Raji (cell line): Measurements from ENCODE around the gene ZNF335.

Experiments used
- POLR2A ChIP-seq: IDR thresholded peaks from 2 replicates; pipeline ENCODE4 v1.6.1; 2011; ENCODE audit warnings: low read depth, low read length, control low read depth; ENCODE audit not compliant: insufficient read depth

The ZNF335 gene

DNA sequence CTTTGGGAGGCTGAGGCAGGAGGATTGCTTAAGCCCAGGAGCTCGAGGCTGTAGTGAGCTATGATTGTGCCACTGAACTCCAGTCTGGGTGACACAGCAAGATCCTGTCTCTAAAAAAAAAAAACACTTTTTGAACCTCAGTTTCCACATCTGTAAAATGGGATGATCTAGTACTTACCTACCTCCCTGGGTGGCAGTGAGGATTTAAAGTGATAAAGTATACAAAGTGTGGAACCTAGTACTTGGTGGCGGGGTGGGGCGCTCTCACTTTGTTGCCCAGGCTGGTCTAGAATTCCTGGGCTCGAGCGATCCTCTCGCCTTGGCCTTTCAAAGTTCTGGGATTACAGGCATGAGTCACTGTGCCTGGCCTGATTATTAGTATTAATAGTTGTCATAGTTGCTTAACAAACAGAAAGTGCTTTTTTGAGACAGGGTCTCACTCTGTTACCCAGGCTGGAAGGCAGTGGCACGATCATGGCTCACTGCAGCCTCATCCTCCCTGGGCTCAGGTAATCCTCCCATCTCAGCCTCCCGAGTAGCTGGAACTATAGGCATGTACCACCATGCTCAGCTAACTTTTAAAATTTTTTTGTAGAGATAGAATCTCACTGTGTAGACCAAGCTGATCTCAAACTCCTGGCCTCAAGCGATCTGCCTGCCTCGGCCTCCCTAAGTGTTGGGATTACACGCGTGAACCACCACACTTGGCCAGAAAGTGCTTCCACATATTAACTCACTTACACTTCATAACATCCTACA, 53.0 kb downstream of the ZNF335 start:
- TF ChIP-seq POLR2A, result no peak

DNA sequence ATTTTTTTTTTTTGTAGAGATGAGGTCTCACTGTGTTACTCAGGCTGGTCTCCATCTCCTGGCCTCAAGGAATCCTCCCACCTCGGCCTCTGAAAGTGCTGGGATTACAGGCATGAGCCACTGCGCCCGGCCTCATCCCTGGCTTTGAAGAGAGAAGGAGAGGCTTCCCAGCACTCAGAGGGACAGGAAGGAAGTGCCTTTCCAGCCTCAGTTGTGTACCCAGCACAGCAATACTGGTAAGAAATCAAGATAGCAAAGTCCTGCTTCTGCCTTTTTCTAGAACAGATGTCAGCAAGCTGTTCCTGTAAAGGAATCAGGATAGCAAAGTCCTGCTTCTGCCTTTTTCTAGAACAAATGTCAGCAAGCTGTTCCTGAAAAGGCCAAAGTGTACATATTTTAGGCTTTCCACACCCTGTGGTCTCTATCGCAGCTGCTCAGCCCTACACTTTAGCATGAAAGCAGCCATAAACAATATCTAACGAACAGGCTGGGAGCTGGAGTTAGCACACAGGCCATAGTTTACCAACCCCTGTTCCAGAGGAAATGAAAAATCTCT, 53.7 kb downstream of the ZNF335 start:
- TF ChIP-seq POLR2A, result no peak

DNA sequence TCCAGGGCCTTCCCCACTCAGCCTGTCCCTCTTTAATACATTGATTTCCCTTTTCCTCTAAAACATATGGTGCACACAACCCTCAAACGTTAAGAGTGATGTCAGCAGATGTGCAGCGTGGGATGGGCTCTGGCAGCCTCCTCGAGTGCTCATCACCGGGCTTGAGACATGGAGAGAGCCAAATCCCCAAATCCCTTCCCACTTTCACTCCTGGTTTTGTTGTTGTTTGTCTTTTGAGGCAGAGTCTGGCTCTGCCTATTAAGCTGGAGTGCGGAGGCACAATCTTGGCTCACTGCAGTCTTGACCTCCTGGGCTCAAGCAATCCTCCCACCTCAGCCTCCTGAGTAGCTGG, 54.2 kb downstream of the ZNF335 start:
- TF ChIP-seq POLR2A, result no peak

DNA sequence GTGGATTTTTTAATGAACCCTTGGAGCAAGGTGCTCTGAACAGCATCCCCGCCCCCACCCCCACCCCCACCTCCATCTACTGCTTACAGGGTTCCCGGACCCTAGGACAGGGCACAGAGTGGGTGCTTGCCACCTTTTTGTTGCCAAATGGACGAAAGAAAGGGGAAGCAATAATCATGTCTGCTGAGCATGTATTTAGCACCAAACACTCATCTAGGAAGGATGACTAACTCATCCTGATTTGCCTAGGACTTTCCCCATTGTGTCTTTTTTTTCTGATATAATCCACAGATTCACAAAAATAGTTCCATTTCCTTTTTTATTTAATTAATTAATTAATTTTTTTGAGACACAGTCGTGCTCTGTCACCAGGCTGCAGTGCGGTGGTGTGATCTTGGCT, 58.9 kb downstream of the ZNF335 start:
- no peak for TF ChIP-seq POLR2A

DNA sequence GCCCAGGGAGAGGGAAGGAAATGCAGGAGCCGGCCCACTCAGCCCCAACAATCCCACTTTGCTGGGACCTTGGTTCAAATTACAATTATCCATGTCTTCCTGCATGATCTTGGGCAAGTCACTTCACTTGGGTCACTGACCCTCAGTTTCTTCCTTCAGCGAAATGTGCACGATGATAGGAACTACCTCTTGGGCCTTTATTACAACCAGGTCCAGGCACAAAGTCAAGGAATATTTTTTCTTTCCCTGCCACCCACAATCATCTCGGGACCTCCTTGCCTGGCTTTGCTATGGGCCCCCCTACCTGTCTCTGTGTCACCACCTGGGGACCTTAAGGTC, 59.7 kb downstream of the ZNF335 start:
- no peak for TF ChIP-seq POLR2A

DNA sequence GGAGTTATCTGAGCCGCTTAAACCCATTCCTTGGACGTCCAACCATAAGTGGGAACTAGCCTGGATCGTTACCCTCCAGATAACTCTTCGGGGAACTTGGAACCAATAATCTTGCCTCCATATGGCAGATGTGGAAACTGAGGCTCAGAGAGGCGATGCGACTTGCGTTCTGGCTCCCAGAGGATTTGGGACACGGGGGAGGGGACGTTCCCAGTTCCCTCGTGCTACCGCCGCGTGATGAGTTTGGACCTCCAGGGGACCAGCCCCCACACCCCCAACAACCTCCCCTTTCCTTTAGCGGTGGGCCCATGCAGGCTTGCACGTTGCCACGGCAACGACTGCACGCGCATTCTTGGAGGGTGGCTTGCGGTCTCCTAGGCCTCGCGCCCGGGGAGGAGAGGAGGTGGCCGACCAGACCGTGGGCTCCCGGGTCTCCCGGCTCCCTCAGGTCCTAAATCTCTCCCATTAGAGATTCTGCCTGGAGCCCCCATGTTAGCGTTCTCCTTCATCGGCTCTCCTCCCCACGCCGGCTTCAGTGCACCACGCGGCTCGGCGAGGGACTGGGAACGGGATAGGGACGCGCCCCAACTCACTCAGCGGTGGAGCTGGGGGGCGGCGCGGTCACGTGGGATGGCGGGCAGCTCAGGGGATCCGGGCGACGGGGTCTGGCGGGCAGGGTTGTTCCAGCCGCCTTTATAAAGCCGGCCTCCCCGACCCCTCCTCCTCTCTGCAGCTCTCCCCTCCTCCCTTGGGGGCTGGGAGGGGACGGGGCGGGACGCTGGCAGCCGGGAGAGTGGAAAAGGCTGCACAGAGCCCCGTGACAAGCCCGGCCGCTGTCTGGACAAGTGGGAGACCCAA, 60.3 kb downstream of the ZNF335 start, which contains the start of gene PLTP:
TSS of gene PLTP (minus strand) at position 670 of the 858 bp plus-strand sequence. CDS start 703 bp downstream, outside the sequence.
- TF ChIP-seq POLR2A, result no peak

DNA sequence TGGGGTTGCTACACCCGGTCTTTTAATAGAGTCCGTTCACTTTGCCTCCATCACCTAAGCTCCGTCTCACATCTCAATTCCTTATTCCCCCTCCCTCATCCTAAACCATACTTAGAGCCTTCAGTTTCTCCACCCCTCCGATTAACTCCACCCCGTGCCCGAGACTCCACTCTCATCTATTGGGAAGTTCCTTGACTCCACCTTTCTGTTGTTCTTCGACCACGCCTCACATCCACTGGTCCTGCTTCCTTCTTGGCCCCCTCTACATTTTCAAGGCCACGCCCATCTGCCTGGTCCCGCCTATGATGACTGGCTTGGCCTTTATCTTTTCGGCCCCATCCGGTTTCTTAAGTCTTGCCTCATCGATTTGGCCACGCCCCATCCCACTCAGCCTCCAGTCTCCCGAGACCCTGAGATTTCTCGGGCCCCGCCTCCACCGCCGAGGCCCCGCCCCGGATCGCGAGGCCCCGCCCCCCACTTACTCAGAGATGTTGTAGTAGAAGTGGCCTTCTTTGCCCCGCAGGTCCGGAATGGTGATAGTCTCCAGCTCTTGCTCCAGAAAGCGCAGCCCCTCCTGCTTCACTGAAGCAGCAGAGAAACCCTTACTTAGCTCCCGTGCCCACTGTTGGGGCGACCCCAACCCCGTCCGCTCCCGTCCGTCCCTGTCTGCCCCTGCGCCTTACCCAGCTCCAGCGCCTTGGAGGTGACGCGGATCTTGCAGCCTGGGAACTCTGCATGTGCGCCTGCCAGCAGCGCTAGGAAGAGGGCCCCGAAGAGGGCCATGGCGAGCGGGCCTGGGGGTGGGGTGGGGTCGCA, 61.1 kb downstream of the ZNF335 start:
- TF ChIP-seq POLR2A, result no peak; the same call in 1 of the 2 replicates

DNA sequence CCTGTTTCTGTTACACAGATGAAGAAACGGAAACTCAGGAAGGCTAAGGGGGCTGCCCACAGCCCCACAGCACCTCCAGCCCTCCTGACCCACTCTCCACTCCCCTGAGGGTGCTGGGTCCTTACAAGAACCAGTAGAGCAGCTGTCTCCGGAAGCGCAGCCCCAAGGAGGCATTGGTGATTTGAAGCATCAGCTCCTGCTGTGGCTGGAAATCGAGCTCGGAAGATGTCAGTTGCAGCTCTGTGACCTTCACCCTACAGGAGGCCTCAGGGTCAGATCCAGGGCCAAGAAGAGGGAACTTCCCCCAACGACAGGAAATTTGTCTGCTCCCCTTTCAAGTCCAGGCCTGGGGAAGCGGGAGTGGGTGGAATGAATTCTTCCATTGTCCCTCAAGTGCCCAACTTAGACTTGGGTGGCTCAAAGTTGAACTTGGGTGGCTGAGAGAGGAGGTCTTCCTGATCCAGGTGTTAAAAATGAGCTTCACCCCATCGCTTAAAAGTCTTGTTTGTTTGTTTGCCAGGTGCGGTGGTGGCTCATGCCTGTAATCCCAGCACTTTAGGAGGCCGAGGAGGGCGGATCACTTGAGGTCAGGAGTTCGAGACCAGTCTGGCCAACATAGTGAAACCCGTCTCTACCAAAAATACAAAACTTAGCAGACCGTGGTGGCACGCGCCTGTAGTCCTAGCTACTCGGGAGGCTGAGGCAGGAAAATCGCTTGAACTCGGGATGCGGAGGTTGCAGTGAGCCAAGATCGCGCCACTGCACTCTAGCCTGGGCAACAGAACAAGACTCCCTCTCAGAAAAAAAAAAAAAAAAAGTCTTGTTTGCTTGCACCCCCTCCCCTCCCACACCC, 62.0 kb downstream of the ZNF335 start:
- TF ChIP-seq POLR2A, result no peak

DNA sequence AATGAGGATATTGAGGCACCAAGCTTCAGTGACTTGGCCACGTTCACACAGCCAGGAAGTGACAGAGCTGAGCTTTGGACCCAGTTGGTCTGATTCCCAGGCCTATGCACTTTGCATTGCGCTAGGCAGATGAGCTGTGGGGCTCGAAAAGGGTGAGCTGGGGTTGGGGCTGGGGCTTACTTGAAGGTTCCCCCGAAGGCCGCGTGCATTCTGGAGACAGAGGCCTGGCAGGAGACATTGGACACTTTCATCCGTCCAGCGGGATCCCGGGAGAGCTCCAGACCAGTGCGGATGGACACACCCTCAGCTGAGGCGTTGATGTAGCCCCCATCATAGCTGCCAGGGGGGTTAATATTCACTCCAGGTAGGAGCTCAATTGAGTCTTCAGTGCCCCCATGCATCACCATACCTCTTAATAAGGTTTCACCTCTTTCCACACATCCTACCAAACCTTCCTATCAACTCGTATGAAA, 62.6 kb downstream of the ZNF335 start:
- TF ChIP-seq POLR2A, result no peak

DNA sequence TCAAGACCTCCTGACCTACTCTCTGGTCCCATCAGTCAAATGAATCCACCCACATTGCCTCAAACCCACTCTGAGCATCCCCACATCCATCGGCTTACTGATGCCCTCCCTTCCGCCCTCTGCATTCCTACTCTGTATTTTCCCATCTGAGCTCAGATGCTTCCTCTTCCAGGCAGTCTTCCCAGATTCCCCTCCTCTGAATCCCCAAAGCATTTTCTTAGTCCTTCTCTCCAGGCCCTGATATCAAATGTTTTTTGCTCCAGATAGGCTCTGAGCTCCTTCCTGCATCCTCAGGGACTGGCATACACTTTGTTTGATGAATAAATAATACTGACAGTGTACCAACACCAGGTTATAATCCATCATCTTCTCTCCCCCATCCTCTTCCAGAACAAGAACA, 63.9 kb downstream of the ZNF335 start:
- no peak for TF ChIP-seq POLR2A

DNA sequence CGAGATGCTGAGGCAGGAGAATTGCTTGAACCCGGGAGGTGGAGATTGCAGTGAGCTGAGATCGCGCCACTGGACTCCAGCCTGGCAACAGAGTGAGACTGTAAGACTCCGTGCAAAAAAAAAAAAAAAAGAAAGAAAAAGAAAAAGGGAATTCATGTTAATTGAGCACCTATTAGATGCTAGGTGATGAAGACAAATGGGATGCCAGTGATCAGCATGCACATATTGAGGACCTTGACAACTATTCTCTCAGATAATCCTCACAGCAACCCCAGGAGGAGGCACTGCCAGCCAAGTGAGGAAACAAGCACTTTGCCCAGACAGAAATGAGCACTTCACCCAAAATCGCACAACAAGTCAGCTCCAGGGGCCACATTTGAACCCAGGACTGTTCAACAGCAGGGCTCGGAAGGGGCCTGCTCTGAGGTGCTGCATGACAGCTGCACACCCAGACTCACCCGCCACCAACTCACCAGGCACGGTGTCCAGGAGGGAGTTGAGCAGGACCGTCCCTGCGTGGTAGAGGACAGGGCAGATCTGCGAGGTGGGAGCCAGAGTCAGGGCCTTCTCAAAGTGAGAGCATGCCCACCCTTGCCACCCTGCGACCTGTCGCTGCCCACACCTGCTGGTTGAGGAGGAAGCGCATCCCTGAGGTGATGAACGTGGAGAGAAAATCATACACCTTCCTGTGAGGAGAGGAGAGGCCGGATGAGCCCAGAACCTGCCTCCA, 64.6 kb downstream of the ZNF335 start:
- TF ChIP-seq POLR2A, result no peak

DNA sequence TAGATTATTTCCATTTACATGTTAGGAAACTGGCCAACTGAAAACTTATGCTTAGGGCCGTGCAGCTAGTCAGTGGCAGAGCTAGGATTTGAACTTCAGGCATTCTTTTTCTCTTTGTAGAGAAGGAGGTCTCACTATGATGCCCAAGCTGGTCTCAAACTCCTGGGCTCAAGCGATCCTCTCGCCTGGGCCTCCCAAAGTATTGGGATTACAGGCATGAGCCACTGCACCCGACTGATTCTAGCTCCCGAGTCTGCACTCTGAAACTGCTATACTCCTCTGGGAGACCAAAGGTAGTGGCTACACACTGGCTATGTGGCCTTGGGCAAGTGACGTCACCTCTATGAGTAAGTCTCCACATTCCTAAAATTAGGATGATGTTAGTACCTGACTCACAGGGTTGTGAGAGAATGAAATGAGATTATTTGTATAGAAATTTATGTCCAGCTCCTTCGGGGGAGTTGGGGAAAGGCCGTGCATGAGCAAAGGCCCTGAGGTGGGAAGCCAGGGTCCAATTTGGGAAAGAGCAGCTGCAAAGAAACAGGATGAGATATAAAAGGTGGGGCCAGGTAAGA, 66.4 kb downstream of the ZNF335 start:
- TF ChIP-seq POLR2A, result no peak
